ENCODE results near the gene KCNQ1. TPM values are rescaled to one million over a fixed set of nuclear protein-coding genes. Genes with fewer than 3 reads are reported as not detected.

The KCNQ1 gene
- total and polyA plus RNA-seq, 2 donors (not counting 3 experiments of a cell fraction or from before 2014, with no cell fraction given): 0.07 to 0.09 TPM

DNA sequence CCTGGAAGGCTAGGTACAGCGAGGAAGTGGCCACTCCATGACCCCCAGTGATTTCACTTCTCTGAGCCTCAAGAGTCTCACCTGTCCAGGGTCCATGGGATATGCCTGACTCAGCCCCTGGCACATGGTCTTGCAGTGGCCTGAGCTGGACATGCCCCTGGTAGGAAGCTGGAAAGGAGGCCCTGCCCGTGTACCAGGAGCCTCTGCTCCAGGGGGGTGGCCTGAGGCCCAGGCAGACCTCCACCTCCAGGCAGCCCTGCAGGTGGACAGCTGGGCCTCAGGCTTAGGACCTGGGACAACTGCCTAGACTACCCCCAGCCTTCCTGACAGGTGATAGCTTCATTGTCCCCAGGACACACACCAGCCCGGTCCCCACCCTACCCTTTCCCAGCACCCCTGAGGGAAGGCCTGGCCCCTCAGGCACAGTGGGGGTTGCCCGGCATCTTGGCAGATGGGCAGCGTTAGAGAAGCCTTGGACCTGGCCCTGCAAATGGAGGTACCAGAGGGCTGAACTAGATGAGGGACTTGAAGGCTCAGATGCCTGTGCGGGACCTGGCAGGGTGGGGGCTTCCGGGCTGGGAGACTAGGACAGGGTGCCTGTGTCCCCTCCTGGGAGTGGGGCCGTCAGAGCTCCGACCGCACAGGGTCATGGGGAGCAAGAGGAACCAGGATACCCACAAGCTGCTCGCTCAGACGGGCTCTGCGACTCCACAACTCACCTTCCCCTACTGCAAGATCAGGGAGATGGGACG lies 387.1 kb downstream of the KCNQ1 start:
- ChIA-PET CTCF (no interaction called here), POLR2A (no interaction called here)
- no peaks in the 10 kb centered on the region for H3K9me1 ChIP-seq (replicated peaks; ENCODE audit: control insufficient read depth, extremely low read depth, insufficient read depth, low read length)
- H3K9ac ChIP-seq (replicated peaks; ENCODE audit: extremely low read depth, insufficient read depth, low read length): no peak overlapping the region
- TF ChIP-seq EZH2 (IDR thresholded peaks at IDR 0.05; ENCODE audit: borderline replicate concordance, low read depth, low read length, severe bottlenecking) (no peak), MAX (IDR thresholded peaks at IDR 0.05; ENCODE audit: insufficient read depth, insufficient read length) (no peak), JUN (IDR thresholded peaks at IDR 0.05; ENCODE audit: borderline replicate concordance, insufficient read depth, insufficient read length, low read depth) (no peak), MYC (IDR thresholded peaks at IDR 0.05; ENCODE audit: low read depth, low read length) (no peak), POLR2A (IDR thresholded peaks at IDR 0.05; ENCODE audit: low read depth, low read length) (no peak), FOS (IDR thresholded peaks at IDR 0.05; ENCODE audit: borderline replicate concordance, insufficient read depth, low read length) (no peak)
- no peaks in the 10 kb centered on the region for H3K36me3 ChIP-seq (ENCODE audit: control insufficient read depth in 2 of 2, extremely low read depth in 1 of 2, insufficient read depth in 2 of 2, low read length in 2 of 2)
- H3K4me2 ChIP-seq (ENCODE audit: insufficient read depth, low read length): no peak overlapping the region
- H3K9me3 ChIP-seq (replicated peaks; ENCODE audit: control insufficient read depth, insufficient read depth, low read length): no peaks in the 10 kb centered on the region
- DNase-seq (ENCODE audit: low read depth, low spot score) (no peak), FAIRE-seq (no peak)
- peaks cover 2 to 5% of the 10 kb centered on the region in 2 experiments for H3K27me3 ChIP-seq (ENCODE audit: control insufficient read depth in 2 of 2, insufficient read depth in 2 of 2, low read length in 2 of 2)
- no peaks in the 10 kb centered on the region for H3K79me2 ChIP-seq (ENCODE audit: control insufficient read depth, insufficient read depth, low read length)
- intact Hi-C loops (cut with micrococcal nuclease): no loop called here
- no peaks in the 10 kb centered on the region for H4K20me1 ChIP-seq (replicated peaks; ENCODE audit: control insufficient read depth, extremely low read depth, insufficient read depth, low read length)
- no TSS peak for BruUV-seq (replicated peaks)
- dilution Hi-C loops (cut with MboI; ENCODE audit: extremely low pct_ligation_motif_present, low sequenced_read_pairs): no loop called here
- no peaks in the 10 kb centered on the region for H3K4me1 ChIP-seq (ENCODE audit: control insufficient read depth, extremely low read depth, insufficient read depth, low read length)
- H3K27ac ChIP-seq (ENCODE audit: insufficient read depth, low read depth, low read length): no peak overlapping the region
- H3K4me3 ChIP-seq (replicated peaks in 1 of 3; ENCODE audit: insufficient read depth in 1 of 3, low read depth in 1 of 3, low read length in 3 of 3): no peak overlapping the region
- no peak overlapping the region for H2AFZ ChIP-seq (ENCODE audit: low read depth, low read length)

DNA sequence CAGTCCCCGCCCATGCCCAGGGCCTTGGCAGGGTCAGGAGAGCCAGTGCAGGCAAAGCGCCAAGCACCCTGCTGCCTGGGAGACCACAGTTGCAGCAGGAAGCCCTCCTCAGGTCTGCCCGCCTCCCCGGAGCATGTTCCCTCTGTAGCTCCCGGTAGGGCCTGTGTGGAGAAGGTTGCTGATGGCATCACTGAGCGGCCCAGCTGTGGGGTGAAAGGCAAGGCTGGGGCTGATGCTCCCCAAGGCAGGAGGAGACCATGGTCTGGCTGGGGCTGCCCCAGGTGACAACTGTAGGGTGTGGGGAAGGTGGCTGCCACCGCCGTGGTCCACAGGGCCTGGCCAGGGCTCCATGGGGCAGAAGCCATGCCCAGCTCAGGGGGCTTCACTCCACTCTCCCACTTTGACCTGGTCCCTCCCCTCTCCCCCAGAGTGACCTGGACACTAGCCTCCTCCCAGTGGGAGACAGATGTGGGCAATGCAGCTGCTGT lies 387.8 kb downstream of the KCNQ1 start:
- H3K36me3 ChIP-seq (ENCODE audit: control insufficient read depth in 2 of 2, extremely low read depth in 1 of 2, insufficient read depth in 2 of 2, low read length in 2 of 2): no peaks in the 10 kb centered on the region
- DNase-seq (ENCODE audit: low read depth, low spot score) (no peak), FAIRE-seq (no peak)
- no peak overlapping the region for H3K4me3 ChIP-seq (replicated peaks in 1 of 3; ENCODE audit: insufficient read depth in 1 of 3, low read depth in 1 of 3, low read length in 3 of 3)
- no peaks in the 10 kb centered on the region for H3K9me3 ChIP-seq (replicated peaks; ENCODE audit: control insufficient read depth, insufficient read depth, low read length)
- no peak for TF ChIP-seq POLR2A (IDR thresholded peaks at IDR 0.05; ENCODE audit: low read depth, low read length)
- no peak for TF ChIP-seq CTCF (IDR thresholded peaks at IDR 0.05; ENCODE audit: extremely low read depth in 1 of 2, insufficient read depth in 1 of 2, low read depth in 1 of 2, low read length in 2 of 2)
- TF ChIP-seq GATA2 (IDR thresholded peaks at IDR 0.05; ENCODE audit: insufficient read depth, insufficient read length, low read depth, low read length): no peak
- TF ChIP-seq MAX (IDR thresholded peaks at IDR 0.05; ENCODE audit: insufficient read depth, insufficient read length): no peak
- no peak for TF ChIP-seq FOS (IDR thresholded peaks at IDR 0.05; ENCODE audit: borderline replicate concordance, insufficient read depth, low read length)
- TF ChIP-seq MYC (IDR thresholded peaks at IDR 0.05; ENCODE audit: low read depth, low read length): no peak
- no peak for TF ChIP-seq JUN (IDR thresholded peaks at IDR 0.05; ENCODE audit: borderline replicate concordance, insufficient read depth, insufficient read length, low read depth)
- no peak for TF ChIP-seq POLR2AphosphoS5 (IDR thresholded peaks at IDR 0.05; ENCODE audit: insufficient read depth, low read depth, low read length)
- no peak for TF ChIP-seq EZH2 (IDR thresholded peaks at IDR 0.05; ENCODE audit: borderline replicate concordance, low read depth, low read length, severe bottlenecking)
- H3K9ac ChIP-seq (replicated peaks; ENCODE audit: extremely low read depth, insufficient read depth, low read length): no peak overlapping the region
- no peak overlapping the region for H3K27ac ChIP-seq (ENCODE audit: insufficient read depth, low read depth, low read length)
- ChIA-PET POLR2A (no interaction called here), CTCF (no interaction called here)
- no peaks in the 10 kb centered on the region for H3K79me2 ChIP-seq (ENCODE audit: control insufficient read depth, insufficient read depth, low read length)
- no TSS peak for BruUV-seq (replicated peaks)
- H3K4me2 ChIP-seq (ENCODE audit: insufficient read depth, low read length): no peak overlapping the region
- H3K27me3 ChIP-seq (ENCODE audit: control insufficient read depth in 2 of 2, insufficient read depth in 2 of 2, low read length in 2 of 2): peaks cover 2% of the 10 kb centered on the region in 2 experiments
- H4K20me1 ChIP-seq (replicated peaks; ENCODE audit: control insufficient read depth, extremely low read depth, insufficient read depth, low read length): no peaks in the 10 kb centered on the region
- no peaks in the 10 kb centered on the region for H3K4me1 ChIP-seq (ENCODE audit: control insufficient read depth, extremely low read depth, insufficient read depth, low read length)
- intact Hi-C loops (cut with micrococcal nuclease): no loop called here
- no peaks in the 10 kb centered on the region for H3K9me1 ChIP-seq (replicated peaks; ENCODE audit: control insufficient read depth, extremely low read depth, insufficient read depth, low read length)
- dilution Hi-C loops (cut with MboI; ENCODE audit: extremely low pct_ligation_motif_present, low sequenced_read_pairs): no loop called here
- no peak overlapping the region for H2AFZ ChIP-seq (ENCODE audit: low read depth, low read length)
